K562 (cell line): ENCODE results near the gene TMEM60. TPM values are rescaled to one million over a fixed set of nuclear protein-coding genes. Genes with fewer than 3 reads are reported as not detected.
A peak's percentile ranks its signal among the peaks of the same experiment; 100 is the strongest.

ENCODE experiments used
- ATF7 ChIP-seq: fragments of 450-650 bp; IDR thresholded peaks from 2 replicates; pipeline ENCODE4 v1.7.1; 2014; ENCODE audit warnings: mild to moderate bottlenecking, moderate library complexity
- CBFA2T2 ChIP-seq: fragments of 450-650 bp; conservative IDR thresholded peaks from 2 replicates; pipeline ENCODE4 v1.6.1; 2017; ENCODE audit warnings: mild to moderate bottlenecking
- EP300 ChIP-seq: IDR thresholded peaks from 2 replicates; pipeline ENCODE4 v1.6.1; 2012; ENCODE audit warnings: low read length, improper control_type of control experiment
- KDM1A ChIP-seq, 2 experiments: fragments of 450-650 bp; IDR thresholded peaks; 2 replicates each; pipeline ENCODE4 v1.6.1; 2016; ENCODE audit warnings: mild to moderate bottlenecking in 2 of 2
- NBN ChIP-seq: fragments of 450-650 bp; IDR thresholded peaks from 2 replicates; pipeline ENCODE4 v1.6.1; 2016; ENCODE audit warnings: low read depth, mild to moderate bottlenecking
- NR4A1 ChIP-seq, 2 experiments: fragments of 250-450 bp in 1 of 2; fragments of 450-650 bp in 1 of 2; sonication (Bioruptor Pico) in 1 of 2; IDR thresholded peaks; 2 replicates each; pipeline versions ENCODE4 v1.4.0 to v1.6.1; 2016 to 2020; ENCODE audit warnings: mild to moderate bottlenecking in 2 of 2, missing compliant biosample characterization in 1 of 2, missing genetic modification characterization in 1 of 2, moderate library complexity in 1 of 2
- RBM25 ChIP-seq: fragments of 200-400 bp; formaldehyde crosslinking; IDR thresholded peaks from 2 replicates; pipeline ENCODE4 v1.6.1; 2018; ENCODE audit warnings: low read length, low read depth, moderate library complexity; ENCODE audit not compliant: severe bottlenecking
- SMARCE1 ChIP-seq: fragments of 450-650 bp; IDR thresholded peaks from 2 replicates; pipeline ENCODE4 v1.7.1; 2016; ENCODE audit warnings: mild to moderate bottlenecking
- TCF3 ChIP-seq: sonication (generic); formaldehyde crosslinking; IDR thresholded peaks from 2 replicates; pipeline ENCODE4 v1.4.0; 2020; ENCODE audit warnings: mild to moderate bottlenecking, missing genetic modification reagents
- TEAD4 ChIP-seq, 2 experiments: sonication (generic) in 1 of 2; formaldehyde crosslinking in 1 of 2; IDR thresholded peaks; 2 replicates each; pipeline versions ENCODE4 v1.6.1 to v1.8.0; 2012 to 2022; ENCODE audit warnings: borderline replicate concordance in 1 of 2, inconsistent platforms in 1 of 2, low read length in 1 of 2, mild to moderate bottlenecking in 1 of 2, missing genetic modification reagents in 1 of 2
- YY1 ChIP-seq, 3 experiments: IDR thresholded peaks; 2 replicates each; pipeline ENCODE4 v1.6.1; 2011; ENCODE audit warnings: low read length in 2 of 3, mild to moderate bottlenecking in 2 of 3, moderate library complexity in 2 of 3, borderline replicate concordance in 1 of 3, control low read depth in 1 of 3, low read depth in 1 of 3; ENCODE audit not compliant: insufficient read depth in 3 of 3, insufficient replicate concordance in 2 of 3, control insufficient read depth in 1 of 3, insufficient read length in 1 of 3; ENCODE audit errors: extremely low read depth in 1 of 3
- ZBTB1 ChIP-seq: sonication (generic); formaldehyde crosslinking; IDR thresholded peaks from 2 replicates; pipeline ENCODE4 v1.8.1; 2023; ENCODE audit warnings: missing genetic modification reagents, low read depth, mild to moderate bottlenecking, borderline replicate concordance
- ZNF143 ChIP-seq: sonication (generic); formaldehyde crosslinking; IDR thresholded peaks from 2 replicates; pipeline ENCODE4 v1.9.0; 2022; ENCODE audit warnings: mild to moderate bottlenecking, missing genetic modification reagents
- ZNF583 ChIP-seq: fragments of 250-450 bp; sonication (Bioruptor Pico); IDR thresholded peaks from 2 replicates; pipeline ENCODE4 v1.4.0; 2020
- polyA plus RNA-seq, 8 experiments: library from polyadenylated mRNA; depleted of rRNA in 4 of 8; stranded (reverse) in 5 of 8; unstranded in 3 of 8; fragments of >200 nt; fragmentation: Nextera tagmentation in 2 of 8; fragmentation: Illumina TruSeq in 1 of 8; extraction: Ambion mirVana in 2 of 8; extraction: Trizol in 1 of 8; gene quantifications; 2 replicates each; pipeline versions ENCODE4 v1.2.1 to v1.2.3, GENCODE V29; 2011 to 2014; ENCODE audit warnings: inconsistent platforms in 1 of 8, missing spikeins in 1 of 8
- total RNA-seq, 7 experiments: library from RNA; depleted of rRNA in 6 of 7; stranded (reverse); fragments of >200 nt in 6 of 7; fragmentation: Illumina TruSeq in 2 of 7; extraction: Trizol in 2 of 7; gene quantifications; 2 replicates each; pipeline versions ENCODE4 v1.2.1 to v1.2.3, GENCODE V29; 2011 to 2021; ENCODE audit warnings: low replicate concordance in 1 of 7
- TF ChIP-seq, protein P1 (sequence below), 2 experiments: fragments of 450-650 bp in 1 of 2; IDR thresholded peaks; 2 replicates each; pipeline ENCODE4 v1.6.1; 2011 to 2017; ENCODE audit warnings: low read depth in 2 of 2, antibody characterized with exemption in 1 of 2, borderline replicate concordance in 1 of 2, low read length in 1 of 2, mild to moderate bottlenecking in 1 of 2, mixed read lengths in 1 of 2; ENCODE audit not compliant: control insufficient read depth in 1 of 2
- TF ChIP-seq, protein P2 (sequence below): fragments of 450-650 bp; IDR thresholded peaks from 2 replicates; pipeline ENCODE4 v1.6.1; 2016; ENCODE audit warnings: low read depth, mild to moderate bottlenecking, moderate library complexity
- TF ChIP-seq, protein P3 (sequence below): fragments of 450-650 bp; IDR thresholded peaks from 2 replicates; pipeline ENCODE4 v1.7.1; 2018; ENCODE audit warnings: mild to moderate bottlenecking, low read depth; ENCODE audit not compliant: partially characterized antibody

Gene TMEM60
- total and polyA plus RNA-seq, 9 of the 15 experiments (the other 6 are each of a cell fraction or from before 2014, with no cell fraction given) = 12.5 to 140 (median 38.4) TPM

DNA sequence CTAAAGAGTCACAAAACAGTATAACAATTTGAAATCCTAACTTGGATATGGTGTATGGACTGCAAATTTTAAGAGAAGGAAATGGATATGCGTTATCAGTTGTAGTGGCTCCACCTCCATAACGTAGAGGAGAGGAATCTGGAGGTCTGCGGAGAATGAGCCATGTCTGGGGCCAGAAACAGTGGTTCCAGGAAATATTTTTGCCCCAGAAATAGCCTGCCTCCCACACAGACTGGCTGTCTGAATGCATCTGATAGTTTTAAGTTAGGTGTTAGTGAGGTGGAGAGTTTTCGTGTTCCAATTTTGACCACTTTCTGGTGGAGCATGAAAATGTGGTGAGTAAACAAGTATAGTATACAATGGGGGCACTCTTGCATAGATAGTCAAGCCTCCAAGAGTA is 1.9 kb upstream of the TMEM60 start (continued):
- TF ChIP-seq, protein P1, sequence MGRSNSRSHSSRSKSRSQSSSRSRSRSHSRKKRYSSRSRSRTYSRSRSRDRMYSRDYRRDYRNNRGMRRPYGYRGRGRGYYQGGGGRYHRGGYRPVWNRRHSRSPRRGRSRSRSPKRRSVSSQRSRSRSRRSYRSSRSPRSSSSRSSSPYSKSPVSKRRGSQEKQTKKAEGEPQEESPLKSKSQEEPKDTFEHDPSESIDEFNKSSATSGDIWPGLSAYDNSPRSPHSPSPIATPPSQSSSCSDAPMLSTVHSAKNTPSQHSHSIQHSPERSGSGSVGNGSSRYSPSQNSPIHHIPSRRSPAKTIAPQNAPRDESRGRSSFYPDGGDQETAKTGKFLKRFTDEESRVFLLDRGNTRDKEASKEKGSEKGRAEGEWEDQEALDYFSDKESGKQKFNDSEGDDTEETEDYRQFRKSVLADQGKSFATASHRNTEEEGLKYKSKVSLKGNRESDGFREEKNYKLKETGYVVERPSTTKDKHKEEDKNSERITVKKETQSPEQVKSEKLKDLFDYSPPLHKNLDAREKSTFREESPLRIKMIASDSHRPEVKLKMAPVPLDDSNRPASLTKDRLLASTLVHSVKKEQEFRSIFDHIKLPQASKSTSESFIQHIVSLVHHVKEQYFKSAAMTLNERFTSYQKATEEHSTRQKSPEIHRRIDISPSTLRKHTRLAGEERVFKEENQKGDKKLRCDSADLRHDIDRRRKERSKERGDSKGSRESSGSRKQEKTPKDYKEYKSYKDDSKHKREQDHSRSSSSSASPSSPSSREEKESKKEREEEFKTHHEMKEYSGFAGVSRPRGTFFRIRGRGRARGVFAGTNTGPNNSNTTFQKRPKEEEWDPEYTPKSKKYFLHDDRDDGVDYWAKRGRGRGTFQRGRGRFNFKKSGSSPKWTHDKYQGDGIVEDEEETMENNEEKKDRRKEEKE (IDR thresholded peaks at IDR 0.05; ENCODE audit: borderline replicate concordance in 1 of 2, control insufficient read depth in 1 of 2, low read depth in 2 of 2, low read length in 1 of 2) = 0 out of 4 replicates have a peak, but pooled peaks of 1 of the 2 experiments have one; percentile 20
- peak; percentile 80; the same call in 1 of the 2 replicates for TF ChIP-seq SMARCE1
- TF ChIP-seq ZNF143 (CRISPR knock-in tag) = no peak
- peak; percentile 38; the same call in 1 of the 2 replicates for TF ChIP-seq ATF7
- TF ChIP-seq YY1 (IDR thresholded peaks at IDR 0.05; ENCODE audit: borderline replicate concordance in 1 of 3, control insufficient read depth in 1 of 3, extremely low read depth in 1 of 3, insufficient read depth in 3 of 3, insufficient read length in 1 of 3, insufficient replicate concordance in 2 of 3, low read depth in 1 of 3, low read length in 2 of 3) = peak in 2 of 3 experiments; percentile 13 to 67
- peak; percentile 52 for TF ChIP-seq CBFA2T2
- no peak for TF ChIP-seq NR4A1 (CRISPR knock-in tag; IDR thresholded peaks at IDR 0.05)
- TF ChIP-seq NR4A1 (tag; IDR thresholded peaks at IDR 0.05) = 0 out of 2 replicates have a peak, but pooled peaks have one; percentile 36
- peak; percentile 40; the same call in 1 of the 2 replicates for TF ChIP-seq NBN
- TF ChIP-seq, protein P2, sequence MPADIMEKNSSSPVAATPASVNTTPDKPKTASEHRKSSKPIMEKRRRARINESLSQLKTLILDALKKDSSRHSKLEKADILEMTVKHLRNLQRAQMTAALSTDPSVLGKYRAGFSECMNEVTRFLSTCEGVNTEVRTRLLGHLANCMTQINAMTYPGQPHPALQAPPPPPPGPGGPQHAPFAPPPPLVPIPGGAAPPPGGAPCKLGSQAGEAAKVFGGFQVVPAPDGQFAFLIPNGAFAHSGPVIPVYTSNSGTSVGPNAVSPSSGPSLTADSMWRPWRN = 0 out of 2 replicates have a peak, but pooled peaks have one; percentile 10
- TF ChIP-seq, protein P3, sequence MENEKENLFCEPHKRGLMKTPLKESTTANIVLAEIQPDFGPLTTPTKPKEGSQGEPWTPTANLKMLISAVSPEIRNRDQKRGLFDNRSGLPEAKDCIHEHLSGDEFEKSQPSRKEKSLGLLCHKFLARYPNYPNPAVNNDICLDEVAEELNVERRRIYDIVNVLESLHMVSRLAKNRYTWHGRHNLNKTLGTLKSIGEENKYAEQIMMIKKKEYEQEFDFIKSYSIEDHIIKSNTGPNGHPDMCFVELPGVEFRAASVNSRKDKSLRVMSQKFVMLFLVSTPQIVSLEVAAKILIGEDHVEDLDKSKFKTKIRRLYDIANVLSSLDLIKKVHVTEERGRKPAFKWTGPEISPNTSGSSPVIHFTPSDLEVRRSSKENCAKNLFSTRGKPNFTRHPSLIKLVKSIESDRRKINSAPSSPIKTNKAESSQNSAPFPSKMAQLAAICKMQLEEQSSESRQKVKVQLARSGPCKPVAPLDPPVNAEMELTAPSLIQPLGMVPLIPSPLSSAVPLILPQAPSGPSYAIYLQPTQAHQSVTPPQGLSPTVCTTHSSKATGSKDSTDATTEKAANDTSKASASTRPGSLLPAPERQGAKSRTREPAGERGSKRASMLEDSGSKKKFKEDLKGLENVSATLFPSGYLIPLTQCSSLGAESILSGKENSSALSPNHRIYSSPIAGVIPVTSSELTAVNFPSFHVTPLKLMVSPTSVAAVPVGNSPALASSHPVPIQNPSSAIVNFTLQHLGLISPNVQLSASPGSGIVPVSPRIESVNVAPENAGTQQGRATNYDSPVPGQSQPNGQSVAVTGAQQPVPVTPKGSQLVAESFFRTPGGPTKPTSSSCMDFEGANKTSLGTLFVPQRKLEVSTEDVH = peak; percentile 37
- TF ChIP-seq RBM25 = no peak
- peak; percentile 75; the same call in 1 of the 2 replicates for TF ChIP-seq EP300
- no peak for TF ChIP-seq ZBTB1 (CRISPR knock-in tag)
- TF ChIP-seq KDM1A (IDR thresholded peaks at IDR 0.05) = peak; percentile 56 to 79; a peak in 2 of 4 replicates
- TF ChIP-seq TEAD4 (IDR thresholded peaks at IDR 0.05; ENCODE audit: low read length) = peak; percentile 84
- no peak for TF ChIP-seq TEAD4 (CRISPR knock-in tag; IDR thresholded peaks at IDR 0.05; ENCODE audit: borderline replicate concordance)
- peak; percentile 77 for TF ChIP-seq TCF3
- 0 out of 2 replicates have a peak, but pooled peaks have one; percentile 35 for TF ChIP-seq ZNF583 (CRISPR knock-in tag)
